Activated CD8-positive, alpha-beta T cell treated with anti-CD3 and anti-CD28 coated beads for 36 hours (primary cell): Measurements from ENCODE around the gene GPRC6A. TPM values are rescaled to one million over a fixed set of nuclear protein-coding genes. Genes with fewer than 3 reads are reported as not detected.

Experiments used
- ATAC-seq: fragments of 200-7000 bp; cut with Tn5 transposase; one replicate; pipeline ENCODE4 v1.10.0; 2021; ENCODE audit warnings: mild to moderate bottlenecking, moderate library complexity
- CTCF ChIA-PET: fragments of 350-600 bp; sonication (Branson Sonifier 250); formaldehyde crosslinking; loops from one replicate; lab custom pipeline; 2021; ENCODE audit warnings: antibody characterized with exemption; lab: Charles Lee
- POLR2A ChIA-PET: fragments of 350-600 bp; sonication (Branson Sonifier 250); formaldehyde crosslinking; loops from one replicate; lab custom pipeline; 2021; ENCODE audit warnings: antibody characterized with exemption; lab: Charles Lee
- DNase-seq: peaks from one replicate; pipeline ENCODE4 v3.0.0-alpha.2; 2020
- H3K27ac Mint-ChIP-seq: one replicate; pipeline ENCODE4 v1.8.0; 2021; ENCODE audit warnings: mild to moderate bottlenecking, mixed read lengths
- H3K27me3 Mint-ChIP-seq: one replicate; pipeline ENCODE4 v1.8.0; 2021; ENCODE audit warnings: mixed read lengths
- H3K36me3 Mint-ChIP-seq: one replicate; pipeline ENCODE4 v1.8.0; 2021; ENCODE audit warnings: low read depth, mixed read lengths
- H3K4me1 Mint-ChIP-seq: one replicate; pipeline ENCODE4 v1.8.0; 2021; ENCODE audit warnings: low read depth, mixed read lengths
- H3K4me3 Mint-ChIP-seq: one replicate; pipeline ENCODE4 v1.8.0; 2021; ENCODE audit warnings: mild to moderate bottlenecking, moderate library complexity, mixed read lengths
- H3K9me3 Mint-ChIP-seq: one replicate; pipeline ENCODE4 v1.8.0; 2021; ENCODE audit warnings: mixed read lengths
- intact Hi-C: fragments of 100-400 bp; cut with micrococcal nuclease; formaldehyde crosslinking; loops from one replicate; pipeline ENCODE4 v1.10.0; 2022
- total RNA-seq, 2 experiments: library from RNA; stranded (reverse); gene quantifications; one replicate each; pipeline ENCODE4 v1.2.3, GENCODE V29; 2021
- TF ChIP-seq, protein P1 (sequence below): fragments of 200-600 bp; IDR thresholded peaks from one replicate; pipeline ENCODE4 v1.8.0; 2022; ENCODE audit warnings: antibody characterized with exemption, mild to moderate bottlenecking

GPRC6A gene
- total RNA-seq, 2 experiments from 2014 or later: not detected

DNA sequence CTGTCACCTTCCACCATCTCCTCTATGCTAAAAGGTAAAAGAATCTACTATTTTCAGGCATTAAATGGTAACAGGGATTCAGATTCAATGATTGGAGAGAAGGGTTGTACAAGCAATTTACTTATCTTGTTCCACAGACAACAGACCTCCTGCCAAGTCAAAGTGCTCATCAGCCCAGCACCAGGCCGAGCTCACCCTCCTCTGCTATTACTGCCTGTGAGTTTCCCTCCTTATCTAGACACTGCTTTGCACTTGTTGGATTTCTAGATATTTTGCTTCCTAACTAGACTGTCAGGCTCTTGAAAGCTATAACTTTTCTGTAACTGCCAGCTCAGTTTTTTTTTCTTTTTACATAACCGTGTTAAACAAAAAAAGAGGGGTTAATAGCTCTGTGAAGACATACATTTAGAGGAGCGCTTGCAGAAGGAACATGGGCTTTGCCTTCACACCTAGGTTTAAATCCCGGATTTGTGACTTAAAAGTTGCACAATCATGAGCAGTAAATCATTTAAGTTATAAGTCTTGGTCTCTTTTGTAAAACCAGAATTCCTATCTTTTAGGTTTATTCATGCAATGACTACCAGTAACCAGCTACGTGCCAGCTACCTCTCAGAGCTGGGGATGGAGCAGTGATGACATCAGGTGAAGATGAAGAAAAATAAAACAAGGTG is 62.2 kb downstream of the GPRC6A start:
- H3K4me3 Mint-ChIP-seq: no peak overlapping the region
- H3K9me3 Mint-ChIP-seq: no peaks in the 10 kb centered on the region
- H3K27me3 Mint-ChIP-seq: peaks cover 46% of the 10 kb centered on the region
- no peak for ATAC-seq
- ChIA-PET CTCF (interaction anchor here (0.7 to 1.4 kb wide), 2 partner anchors 11 to 13 kb away, joined by 3 to 4 read pairs; no protein-coding TSS in a partner anchor), POLR2A (no interaction called here)
- intact Hi-C loops: no loop called here
- H3K4me1 Mint-ChIP-seq: peaks cover 5% of the 10 kb centered on the region
- TF ChIP-seq, protein P1, sequence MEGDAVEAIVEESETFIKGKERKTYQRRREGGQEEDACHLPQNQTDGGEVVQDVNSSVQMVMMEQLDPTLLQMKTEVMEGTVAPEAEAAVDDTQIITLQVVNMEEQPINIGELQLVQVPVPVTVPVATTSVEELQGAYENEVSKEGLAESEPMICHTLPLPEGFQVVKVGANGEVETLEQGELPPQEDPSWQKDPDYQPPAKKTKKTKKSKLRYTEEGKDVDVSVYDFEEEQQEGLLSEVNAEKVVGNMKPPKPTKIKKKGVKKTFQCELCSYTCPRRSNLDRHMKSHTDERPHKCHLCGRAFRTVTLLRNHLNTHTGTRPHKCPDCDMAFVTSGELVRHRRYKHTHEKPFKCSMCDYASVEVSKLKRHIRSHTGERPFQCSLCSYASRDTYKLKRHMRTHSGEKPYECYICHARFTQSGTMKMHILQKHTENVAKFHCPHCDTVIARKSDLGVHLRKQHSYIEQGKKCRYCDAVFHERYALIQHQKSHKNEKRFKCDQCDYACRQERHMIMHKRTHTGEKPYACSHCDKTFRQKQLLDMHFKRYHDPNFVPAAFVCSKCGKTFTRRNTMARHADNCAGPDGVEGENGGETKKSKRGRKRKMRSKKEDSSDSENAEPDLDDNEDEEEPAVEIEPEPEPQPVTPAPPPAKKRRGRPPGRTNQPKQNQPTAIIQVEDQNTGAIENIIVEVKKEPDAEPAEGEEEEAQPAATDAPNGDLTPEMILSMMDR: no peak
- DNase-seq: no peak
- no peaks in the 10 kb centered on the region for H3K36me3 Mint-ChIP-seq
- H3K27ac Mint-ChIP-seq: no peak overlapping the region

DNA sequence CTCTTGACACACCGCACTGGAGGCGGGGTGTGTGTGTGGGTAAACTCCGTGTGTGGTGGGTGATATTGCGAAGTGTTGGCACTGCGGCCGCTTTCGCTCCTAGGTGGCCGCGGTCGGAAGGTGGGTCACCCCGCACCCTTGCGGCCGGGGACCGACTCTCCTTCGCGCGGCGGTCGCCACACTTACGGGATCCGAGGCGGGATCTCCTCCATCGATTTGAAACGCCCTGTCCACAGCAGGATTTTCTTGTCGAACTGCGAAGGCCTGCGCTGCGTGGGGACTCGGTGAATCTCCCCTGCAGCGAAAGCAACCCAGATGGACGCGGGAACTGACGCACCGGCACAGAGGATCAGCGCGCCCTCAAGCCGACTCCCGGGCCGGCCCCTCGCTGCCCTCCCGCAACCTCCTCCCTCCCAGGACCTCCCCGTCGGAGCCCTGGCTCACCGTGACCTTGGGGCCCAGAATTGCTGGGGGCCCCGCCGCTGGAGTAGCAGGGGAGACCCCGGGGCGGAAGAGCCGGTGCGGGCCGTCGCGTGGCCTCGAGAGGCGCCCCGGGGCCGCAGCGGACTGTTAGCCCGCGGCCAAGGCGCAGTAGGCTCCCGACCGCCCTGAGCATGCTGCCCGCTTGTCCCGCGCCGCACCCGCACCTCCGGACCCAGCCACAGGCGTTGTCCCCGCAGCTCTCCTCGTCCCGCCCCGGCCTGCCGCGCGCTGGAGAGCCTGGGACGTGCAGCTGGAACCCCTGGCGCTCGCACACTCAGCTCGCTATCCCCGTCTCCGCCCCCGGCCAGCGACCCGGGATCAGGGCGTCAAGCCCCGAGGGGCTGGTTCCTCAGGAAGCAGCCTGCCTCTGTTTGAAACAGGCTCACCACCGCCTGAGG is 63.7 kb downstream of the GPRC6A start, which contains the start of gene FAM162B:
TSS of gene FAM162B (minus strand) at position 759 of the 881 bp plus-strand sequence. CDS start at position 616, 143 bp downstream.
- ATAC-seq: peak; percentile 39
- no peaks in the 10 kb centered on the region for H3K36me3 Mint-ChIP-seq
- intact Hi-C loops: no loop called here
- no peaks in the 10 kb centered on the region for H3K9me3 Mint-ChIP-seq
- TF ChIP-seq, protein P1: no peak
- ChIA-PET CTCF (interaction anchor here (0.8 kb wide), 1 partner anchor 19 kb away, joined by 3 read pairs; no protein-coding TSS in a partner anchor), POLR2A (no interaction called here)
- H3K27ac Mint-ChIP-seq: no peak within 1 kb of the TSS
- H3K27me3 Mint-ChIP-seq: peaks cover 43% of the 10 kb centered on the region
- peaks cover 5% of the 10 kb centered on the region for H3K4me1 Mint-ChIP-seq
- peak; percentile 18 for DNase-seq
- H3K4me3 Mint-ChIP-seq: peak within 1 kb of the TSS; percentile 40

DNA sequence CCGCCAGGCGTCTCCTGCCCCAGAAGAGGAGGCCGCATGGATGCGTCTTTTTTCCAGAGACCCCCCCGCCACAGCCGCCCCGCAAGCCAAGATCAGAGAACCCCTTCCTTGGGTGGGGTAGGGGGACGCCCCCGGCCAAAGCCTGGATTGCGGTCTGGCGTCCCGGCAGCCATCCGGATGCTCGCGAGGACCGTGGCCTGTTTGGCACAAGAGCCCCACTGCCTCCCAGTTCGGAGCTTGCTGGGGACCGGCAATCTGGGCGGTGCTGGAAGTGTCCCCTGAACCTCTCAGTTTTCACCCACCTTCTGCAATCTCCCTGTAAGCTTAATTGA is 64.3 kb downstream of the GPRC6A start:
- Mint-ChIP-seq H3K4me3 (peak overlapping the region; percentile 40), H3K4me1 (peaks cover 5% of the 10 kb centered on the region), H3K36me3 (no peaks in the 10 kb centered on the region), H3K27me3 (peaks cover 45% of the 10 kb centered on the region), H3K27ac (no peak overlapping the region), H3K9me3 (no peaks in the 10 kb centered on the region)
- TF ChIP-seq, protein P1: no peak
- ChIA-PET POLR2A (no interaction called here), CTCF (no interaction called here)
- DNase-seq: no peak
- intact Hi-C loops: no loop called here
- ATAC-seq: no peak

DNA sequence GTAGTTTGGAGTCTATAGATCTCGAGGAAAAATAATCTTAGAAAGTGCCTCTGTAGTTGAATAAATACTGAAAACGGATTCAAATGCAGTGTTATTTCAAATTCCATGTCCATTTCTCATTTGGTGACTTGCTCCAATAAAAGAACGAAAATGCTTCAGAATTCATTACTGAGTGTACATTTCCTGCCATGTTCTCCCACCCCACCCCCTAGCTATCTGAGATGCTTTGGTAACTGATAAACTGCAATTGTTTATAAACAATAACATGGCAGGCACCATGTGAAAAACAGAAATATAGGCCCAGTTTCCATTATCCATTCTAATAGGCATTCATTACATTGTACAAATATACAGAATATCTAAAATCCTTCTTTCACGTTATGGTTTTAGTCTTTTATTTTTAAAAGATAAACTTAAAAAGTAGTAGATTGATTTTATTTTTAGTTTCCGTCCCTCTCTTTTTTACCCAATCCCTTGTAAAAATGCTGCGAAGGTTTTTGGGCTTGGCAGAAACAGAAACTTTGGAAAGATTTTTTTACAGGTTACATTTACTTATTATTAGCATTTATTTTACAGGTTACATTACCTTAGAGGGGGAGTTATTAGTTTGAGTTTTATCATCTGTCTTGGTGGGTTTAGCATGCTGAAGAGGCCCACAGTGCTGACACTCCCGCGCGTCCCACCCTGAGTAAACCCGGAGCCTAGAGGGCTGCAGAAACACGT is 64.8 kb downstream of the GPRC6A start:
- no peaks in the 10 kb centered on the region for H3K9me3 Mint-ChIP-seq
- DNase-seq (no peak), ATAC-seq (no peak)
- H3K36me3 Mint-ChIP-seq: no peaks in the 10 kb centered on the region
- ChIA-PET CTCF (no interaction called here), POLR2A (no interaction called here)
- H3K27ac Mint-ChIP-seq: no peak overlapping the region
- peaks cover 45% of the 10 kb centered on the region for H3K27me3 Mint-ChIP-seq
- H3K4me1 Mint-ChIP-seq: peaks cover 5% of the 10 kb centered on the region
- TF ChIP-seq, protein P1: no peak
- intact Hi-C loops: no loop called here
- H3K4me3 Mint-ChIP-seq: no peak overlapping the region
